GM12878 (cell line): ENCODE measurements around the gene IPO11.

Experiments
- BCL11A ChIP-seq: IDR thresholded peaks from 2 replicates; pipeline ENCODE4 v1.6.1; 2011; ENCODE audit warnings: low read depth, low read length
- EZH2 ChIP-seq: IDR thresholded peaks from 2 replicates; pipeline ENCODE4 v1.6.1; 2012; ENCODE audit warnings: low read depth, mild to moderate bottlenecking, control low read depth, inconsistent platforms, low read length, borderline replicate concordance; ENCODE audit not compliant: control insufficient read depth
- MTA2 ChIP-seq: fragments of 450-650 bp; IDR thresholded peaks from 2 replicates; pipeline ENCODE4 v1.6.1; 2016; ENCODE audit warnings: low read depth, mild to moderate bottlenecking, moderate library complexity
- SMC3 ChIP-seq: IDR thresholded peaks from 2 replicates; pipeline ENCODE4 v1.6.1; 2011; ENCODE audit warnings: low read length, improper control_type of control experiment, borderline replicate concordance
- TF ChIP-seq, protein P1 (sequence below): IDR thresholded peaks from 2 replicates; pipeline ENCODE4 v1.6.1; 2011; ENCODE audit warnings: low read depth, mild to moderate bottlenecking, low read length, moderate library complexity, borderline replicate concordance; ENCODE audit errors: extremely low read depth

DNA sequence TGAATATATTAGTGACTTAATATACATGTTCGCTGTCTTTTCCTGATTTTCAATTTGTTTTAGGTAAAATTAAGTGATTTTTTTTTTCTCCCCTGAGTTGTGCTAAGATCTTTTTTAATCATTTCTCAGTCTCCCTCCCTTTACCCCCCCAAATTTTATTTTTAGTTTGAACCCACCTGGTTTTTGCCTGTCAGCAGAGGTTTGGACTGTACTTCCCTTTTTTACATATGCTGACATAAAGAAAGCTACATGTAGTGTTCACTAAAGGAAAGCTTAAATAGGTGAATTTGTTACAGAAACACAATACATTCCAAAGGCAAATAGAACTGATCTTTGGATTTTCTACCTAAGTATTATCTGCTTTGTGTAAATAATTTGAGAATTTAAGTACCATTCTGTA lies 82.2 kb downstream of the IPO11 start:
- TF ChIP-seq BCL11A: no peak
- TF ChIP-seq MTA2: no peak
- TF ChIP-seq SMC3: no peak
- TF ChIP-seq, protein P1, sequence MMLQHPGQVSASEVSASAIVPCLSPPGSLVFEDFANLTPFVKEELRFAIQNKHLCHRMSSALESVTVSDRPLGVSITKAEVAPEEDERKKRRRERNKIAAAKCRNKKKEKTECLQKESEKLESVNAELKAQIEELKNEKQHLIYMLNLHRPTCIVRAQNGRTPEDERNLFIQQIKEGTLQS: no peak
- no peak for TF ChIP-seq EZH2
